IMR-90 (cell line): ENCODE results near the gene TPSAB1. TPM values are rescaled to one million over a fixed set of nuclear protein-coding genes. Genes with fewer than 3 reads are reported as not detected.

Experiments
- ATAC-seq: fragments of 200-7000 bp; cut with Tn5 transposase; 2 replicates; pipeline ENCODE4 v1.9.1; 2020; ENCODE audit warnings: low read depth, mild to moderate bottlenecking, moderate library complexity
- BruUV-seq: library from RNA; stranded (reverse); fragments of 400-500 nt; replicated peaks from 2 replicates; lab custom pipeline; 2021; lab: Mats Ljungman, UMichigan
- CTCF ChIA-PET: fragments of 300-600 bp; formaldehyde crosslinking; extraction: SDS; loops from one replicate; lab custom pipeline; 2021; ENCODE audit warnings: antibody characterized with exemption; lab: Yijun Ruan, JAX
- POLR2A ChIA-PET: fragments of 300-600 bp; sonication (Branson Sonifier 250); formaldehyde crosslinking; loops from one replicate; lab custom pipeline; 2022; ENCODE audit warnings: antibody characterized with exemption; ENCODE audit not compliant: unreplicated experiment; lab: Charles Lee
- DNase-seq: peaks from one replicate; pipeline ENCODE4 v3.0.0; 2013
- H2AFZ ChIP-seq: replicated peaks from 2 replicates; pipeline ENCODE3; 2013; ENCODE audit warnings: low read length, mild to moderate bottlenecking; ENCODE audit not compliant: poor library complexity
- H2AK5ac ChIP-seq: 2 replicates; pipeline ENCODE4 v1.6.1; 2013; ENCODE audit warnings: low read depth, low read length, inconsistent platforms
- H2AK9ac ChIP-seq: replicated peaks from 2 replicates; pipeline ENCODE3; 2013; ENCODE audit warnings: mild to moderate bottlenecking, low read depth, low read length, moderate library complexity; ENCODE audit not compliant: poor library complexity
- H2BK120ac ChIP-seq: 2 replicates; pipeline ENCODE4 v1.6.1; 2013; ENCODE audit warnings: low read depth, low read length, inconsistent platforms
- H2BK15ac ChIP-seq: 3 replicates; pipeline ENCODE4 v1.6.1; 2013; ENCODE audit warnings: low read depth, low read length, inconsistent platforms
- H2BK20ac ChIP-seq: 2 replicates; pipeline ENCODE4 v1.6.1; 2013; ENCODE audit warnings: low read depth, mild to moderate bottlenecking, inconsistent platforms, low read length, moderate library complexity
- H2BK5ac ChIP-seq: 2 replicates; pipeline ENCODE4 v1.6.1; 2013; ENCODE audit warnings: mild to moderate bottlenecking, low read depth, low read length, inconsistent platforms; ENCODE audit not compliant: poor library complexity, severe bottlenecking
- H3K14ac ChIP-seq: replicated peaks from 2 replicates; pipeline ENCODE4 v1.6.1; 2013; ENCODE audit warnings: low read depth, low read length, inconsistent platforms
- H3K18ac ChIP-seq: 2 replicates; pipeline ENCODE4 v1.6.1; 2013; ENCODE audit warnings: low read depth, low read length, control low read depth
- H3K23ac ChIP-seq: 2 replicates; pipeline ENCODE4 v1.6.1; 2013; ENCODE audit warnings: low read depth, low read length, inconsistent platforms
- H3K27ac ChIP-seq: 2 replicates; pipeline ENCODE4 v1.5.1; 2013; ENCODE audit warnings: mild to moderate bottlenecking, control low read depth, low read length; ENCODE audit not compliant: insufficient read depth
- H3K27me3 ChIP-seq: 2 replicates; pipeline ENCODE4 v1.6.1; 2013; ENCODE audit warnings: low read length; ENCODE audit not compliant: control insufficient read depth, insufficient read depth
- H3K36me3 ChIP-seq: 2 replicates; pipeline ENCODE4 v1.6.1; 2013; ENCODE audit warnings: low read length, mixed read lengths; ENCODE audit not compliant: control insufficient read depth, insufficient read depth
- H3K4ac ChIP-seq: 2 replicates; pipeline ENCODE4 v1.6.1; 2013; ENCODE audit warnings: low read depth, low read length, inconsistent platforms
- H3K4me1 ChIP-seq: 2 replicates; pipeline ENCODE4 v1.6.1; 2013; ENCODE audit warnings: low read length, mixed read lengths; ENCODE audit not compliant: control insufficient read depth, insufficient read depth
- H3K4me2 ChIP-seq: 2 replicates; pipeline ENCODE4 v1.6.1; 2013; ENCODE audit warnings: low read depth, mild to moderate bottlenecking, control low read depth, low read length, moderate library complexity
- H3K4me3 ChIP-seq: 2 replicates; pipeline ENCODE4 v1.5.1; 2013; ENCODE audit warnings: low read depth, mild to moderate bottlenecking, control low read depth, low read length, moderate library complexity; ENCODE audit not compliant: insufficient read depth
- H3K56ac ChIP-seq: 2 replicates; pipeline ENCODE4 v1.6.1; 2013; ENCODE audit warnings: low read length, inconsistent platforms; ENCODE audit not compliant: insufficient read depth; ENCODE audit errors: extremely low read depth
- H3K79me1 ChIP-seq, 2 experiments: 2 replicates each; pipeline ENCODE4 v1.6.1; 2013; ENCODE audit warnings: low read length in 2 of 2, inconsistent platforms in 1 of 2, low read depth in 1 of 2
- H3K9ac ChIP-seq: 2 replicates; pipeline ENCODE4 v1.6.1; 2013; ENCODE audit warnings: low read depth, low read length, control low read depth
- H3K9me1 ChIP-seq: 2 replicates; pipeline ENCODE4 v1.6.1; 2013; ENCODE audit warnings: low read length, inconsistent platforms; ENCODE audit not compliant: insufficient read depth
- H3K9me3 ChIP-seq: 2 replicates; pipeline ENCODE4 v1.6.1; 2013; ENCODE audit warnings: low read length; ENCODE audit not compliant: control insufficient read depth, insufficient read depth
- H4K20me1 ChIP-seq: 2 replicates; pipeline ENCODE4 v1.6.1; 2013; ENCODE audit warnings: low read length, inconsistent platforms; ENCODE audit not compliant: insufficient read depth
- H4K5ac ChIP-seq: 2 replicates; pipeline ENCODE4 v1.6.1; 2013; ENCODE audit warnings: mild to moderate bottlenecking, low read depth, low read length, control low read depth
- H4K8ac ChIP-seq, 2 experiments: 2 replicates each; pipeline ENCODE4 v1.6.1; 2013; ENCODE audit warnings: low read depth in 2 of 2, low read length in 2 of 2, control low read depth in 1 of 2, inconsistent platforms in 1 of 2
- H4K91ac ChIP-seq: 2 replicates; pipeline ENCODE4 v1.6.1; 2013; ENCODE audit warnings: low read depth, low read length, inconsistent platforms; ENCODE audit not compliant: insufficient read depth
- BHLHE40 ChIP-seq: fragments of 150-350 bp; IDR thresholded peaks from 2 replicates; pipeline ENCODE4 v1.6.1; 2016; ENCODE audit warnings: mild to moderate bottlenecking, low read depth, low read length
- CEBPB ChIP-seq: IDR thresholded peaks from 2 replicates; pipeline ENCODE4 v1.6.1; 2012; ENCODE audit warnings: low read depth, low read length, improper control_type of control experiment
- CHD1 ChIP-seq: IDR thresholded peaks from 2 replicates; pipeline ENCODE4 v1.6.1; 2012; ENCODE audit warnings: low read depth, low read length, improper control_type of control experiment
- CTCF ChIP-seq: conservative IDR thresholded peaks from 2 replicates; pipeline ENCODE4 v1.5.1; 2012; ENCODE audit warnings: mild to moderate bottlenecking, low read depth, low read length, improper control_type of control experiment
- ELK1 ChIP-seq: fragments of 150-350 bp; IDR thresholded peaks from 2 replicates; pipeline ENCODE4 v1.6.1; 2016; ENCODE audit warnings: low read depth, mild to moderate bottlenecking, low read length, moderate library complexity, borderline replicate concordance
- FOS ChIP-seq: fragments of 150-350 bp; IDR thresholded peaks from 2 replicates; pipeline ENCODE4 v1.6.1; 2016; ENCODE audit warnings: low read depth, low read length
- MAFK ChIP-seq: IDR thresholded peaks from 2 replicates; pipeline ENCODE4 v1.6.1; 2012; ENCODE audit warnings: low read depth, low read length, improper control_type of control experiment
- MAZ ChIP-seq: IDR thresholded peaks from 2 replicates; pipeline ENCODE4 v1.6.1; 2012; ENCODE audit warnings: low read depth, mild to moderate bottlenecking, low read length, improper control_type of control experiment, moderate library complexity, borderline replicate concordance
- MXI1 ChIP-seq: IDR thresholded peaks from 2 replicates; pipeline ENCODE4 v1.6.1; 2012; ENCODE audit warnings: low read depth, mild to moderate bottlenecking, low read length, moderate library complexity, borderline replicate concordance
- NFE2L2 ChIP-seq: fragments of 150-350 bp; IDR thresholded peaks from 2 replicates; pipeline ENCODE4 v1.6.1; 2016; ENCODE audit warnings: low read depth, mild to moderate bottlenecking, low read length
- POLR2A ChIP-seq: IDR thresholded peaks from 2 replicates; pipeline ENCODE4 v1.6.1; 2012; ENCODE audit warnings: mild to moderate bottlenecking, low read depth, low read length
- RAD21 ChIP-seq: IDR thresholded peaks from 2 replicates; pipeline ENCODE4 v1.6.1; 2012; ENCODE audit warnings: low read length, improper control_type of control experiment
- RCOR1 ChIP-seq: IDR thresholded peaks from 2 replicates; pipeline ENCODE4 v1.6.1; 2012; ENCODE audit warnings: mild to moderate bottlenecking, low read length, improper control_type of control experiment; ENCODE audit not compliant: insufficient replicate concordance
- RFX5 ChIP-seq: IDR thresholded peaks from 2 replicates; pipeline ENCODE4 v1.8.0; 2012; ENCODE audit warnings: low read depth, mild to moderate bottlenecking, low read length, moderate library complexity
- SMC3 ChIP-seq: fragments of 150-350 bp; IDR thresholded peaks from 2 replicates; pipeline ENCODE4 v1.6.1; 2016; ENCODE audit warnings: low read depth, mild to moderate bottlenecking, antibody characterized with exemption, low read length, moderate library complexity
- WGBS, 2 experiments: methylation state at CpG; one replicate each; pipeline versions ENCODE4 v1.1.5 to v1.1.7; 2013; ENCODE audit warnings: missing lambda C conversion rate in 2 of 2; ENCODE audit not compliant: insufficient read length in 1 of 2; ENCODE audit errors: extremely low coverage in 2 of 2; 5-methylcytosine and 5-hydroxymethylcytosine counted together
- dilution Hi-C: fragments of 300-500 bp; cut with HindIII; formaldehyde crosslinking; loops from one replicate; pipeline ENCODE4 v1.14.3; 2018; ENCODE audit warnings: low sequenced_read_pairs; ENCODE audit not compliant: unreplicated experiment
- in situ Hi-C: fragments of 300-500 bp; cut with MboI; formaldehyde crosslinking; loops from 3 replicates; pipeline ENCODE4 v1.14.3; 2019; ENCODE audit warnings: low sequenced_read_pairs, inconsistent platforms, mixed read lengths
- intact Hi-C: fragments of 100-400 bp; cut with micrococcal nuclease; formaldehyde crosslinking; loops from 2 replicates; pipeline ENCODE4 v1.10.0; 2022
- polyA plus RNA-seq, 3 experiments: library from polyadenylated mRNA; depleted of rRNA; stranded (reverse); fragments of >200 nt; gene quantifications; 2 replicates each; pipeline ENCODE4 v1.2.3, GENCODE V29; 2012; ENCODE audit warnings: low replicate concordance in 1 of 3
- total RNA-seq: library from RNA; depleted of rRNA; stranded (reverse); fragments of >200 nt; gene quantifications from 2 replicates; pipeline ENCODE4 v1.2.3, GENCODE V29; 2012
- TF ChIP-seq, protein P1 (sequence below): fragments of 150-350 bp; IDR thresholded peaks from 2 replicates; pipeline ENCODE4 v1.6.1; 2017; ENCODE audit warnings: mild to moderate bottlenecking, antibody characterized with exemption, low read length, low read depth

Gene TPSAB1
- total and polyA plus RNA-seq, 2 of the 4 experiments (the other 2 are of a cell fraction) = not detected

DNA sequence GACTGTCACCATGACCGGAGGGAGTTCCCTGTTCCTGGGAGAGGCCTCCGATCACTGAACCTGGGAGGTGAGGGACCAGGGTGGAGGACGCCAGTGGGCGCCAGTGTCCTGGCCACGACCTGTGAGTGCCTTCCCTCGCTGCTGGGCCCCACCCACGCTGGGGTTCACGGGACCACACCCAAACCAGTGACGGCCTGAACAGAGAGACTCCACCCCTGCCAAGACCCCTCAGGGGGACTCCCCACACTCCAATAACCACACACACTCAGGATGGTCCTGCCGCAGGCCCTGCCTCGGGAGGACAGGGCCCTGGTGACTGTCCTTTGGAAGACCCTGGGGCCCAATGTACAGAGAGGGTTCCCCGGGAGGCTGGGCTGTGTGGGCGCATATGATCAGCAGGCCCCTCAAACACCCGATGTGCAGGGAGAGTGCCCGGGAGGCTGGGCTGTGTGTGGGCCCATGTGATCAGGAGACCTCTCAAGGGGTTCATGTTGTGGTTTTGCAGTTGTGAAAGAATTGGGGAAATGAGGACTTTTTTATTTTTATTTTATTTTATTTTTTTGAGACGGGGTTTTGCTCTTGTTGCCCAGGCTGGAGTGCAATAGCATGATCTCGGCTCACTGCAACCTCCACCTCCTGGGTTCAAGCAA lies 41.9 kb downstream of the TPSAB1 start:
- no peaks in the 10 kb centered on the region for H4K20me1 ChIP-seq
- H2BK5ac ChIP-seq = no peak overlapping the region
- no peak overlapping the region for H4K8ac ChIP-seq
- no peak overlapping the region for H3K4me2 ChIP-seq
- no peaks in the 10 kb centered on the region for H3K9me1 ChIP-seq
- H3K18ac ChIP-seq = no peak overlapping the region
- POLR2A ChIA-PET = no interaction called here
- no peak overlapping the region for H3K23ac ChIP-seq
- in situ Hi-C loops = no loop called here
- no peak overlapping the region for H3K56ac ChIP-seq
- no peak overlapping the region for H3K4me3 ChIP-seq
- H2BK15ac ChIP-seq = no peak overlapping the region
- H3K79me1 ChIP-seq = no peaks in the 10 kb centered on the region
- H2AK5ac ChIP-seq = no peak overlapping the region
- no peak overlapping the region for H3K9ac ChIP-seq
- no peaks in the 10 kb centered on the region for H3K9me3 ChIP-seq
- no peak for TF ChIP-seq CHD1
- TF ChIP-seq ELK1 = no peak
- TF ChIP-seq SMC3 = no peak
- TF ChIP-seq NFE2L2 = no peak
- TF ChIP-seq BHLHE40 = no peak
- TF ChIP-seq POLR2A = no peak
- no peak for TF ChIP-seq MAZ
- TF ChIP-seq RFX5 = no peak
- no peak for TF ChIP-seq RAD21
- TF ChIP-seq MAFK = no peak
- no peak for TF ChIP-seq MXI1
- no peak for TF ChIP-seq CTCF
- no peak for TF ChIP-seq RCOR1
- TF ChIP-seq, protein P1, sequence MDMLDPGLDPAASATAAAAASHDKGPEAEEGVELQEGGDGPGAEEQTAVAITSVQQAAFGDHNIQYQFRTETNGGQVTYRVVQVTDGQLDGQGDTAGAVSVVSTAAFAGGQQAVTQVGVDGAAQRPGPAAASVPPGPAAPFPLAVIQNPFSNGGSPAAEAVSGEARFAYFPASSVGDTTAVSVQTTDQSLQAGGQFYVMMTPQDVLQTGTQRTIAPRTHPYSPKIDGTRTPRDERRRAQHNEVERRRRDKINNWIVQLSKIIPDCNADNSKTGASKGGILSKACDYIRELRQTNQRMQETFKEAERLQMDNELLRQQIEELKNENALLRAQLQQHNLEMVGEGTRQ = no peak
- TF ChIP-seq CEBPB = no peak
- TF ChIP-seq FOS = no peak
- WGBS, 2 experiments = 79% methylated on average over 9 of the region's 17 CpGs; no CpG with 5 or more reads in 1 of the 2 experiments
- no peak for ATAC-seq
- no peak overlapping the region for H4K5ac ChIP-seq
- H3K14ac ChIP-seq = no peak overlapping the region
- no peak overlapping the region for H3K27ac ChIP-seq
- no peak overlapping the region for H2BK120ac ChIP-seq
- no peak for DNase-seq
- intact Hi-C loops = no loop called here
- CTCF ChIA-PET = no interaction called here
- no peaks in the 10 kb centered on the region for H3K4me1 ChIP-seq
- no peak overlapping the region for H2AK9ac ChIP-seq
- no peaks in the 10 kb centered on the region for H3K36me3 ChIP-seq
- no TSS peak for BruUV-seq
- no peak overlapping the region for H3K4ac ChIP-seq
- dilution Hi-C loops = no loop called here
- peaks cover 73% of the 10 kb centered on the region for H3K27me3 ChIP-seq
- no peak overlapping the region for H2AFZ ChIP-seq
- no peak overlapping the region for H4K91ac ChIP-seq
- H2BK20ac ChIP-seq = no peak overlapping the region
